Central memory CD4-positive, alpha-beta T cell (primary cell): ENCODE results near the gene IL17RE.
"Not testable (repeated sequence)": the region's sequence is repeated elsewhere in the genome, so short reads cannot be mapped to it uniquely, and the experiment has no call there.

ENCODE experiments used
- DNase-seq: peaks from one replicate; pipeline ENCODE4 v3.0.0; 2022

IL17RE gene

DNA sequence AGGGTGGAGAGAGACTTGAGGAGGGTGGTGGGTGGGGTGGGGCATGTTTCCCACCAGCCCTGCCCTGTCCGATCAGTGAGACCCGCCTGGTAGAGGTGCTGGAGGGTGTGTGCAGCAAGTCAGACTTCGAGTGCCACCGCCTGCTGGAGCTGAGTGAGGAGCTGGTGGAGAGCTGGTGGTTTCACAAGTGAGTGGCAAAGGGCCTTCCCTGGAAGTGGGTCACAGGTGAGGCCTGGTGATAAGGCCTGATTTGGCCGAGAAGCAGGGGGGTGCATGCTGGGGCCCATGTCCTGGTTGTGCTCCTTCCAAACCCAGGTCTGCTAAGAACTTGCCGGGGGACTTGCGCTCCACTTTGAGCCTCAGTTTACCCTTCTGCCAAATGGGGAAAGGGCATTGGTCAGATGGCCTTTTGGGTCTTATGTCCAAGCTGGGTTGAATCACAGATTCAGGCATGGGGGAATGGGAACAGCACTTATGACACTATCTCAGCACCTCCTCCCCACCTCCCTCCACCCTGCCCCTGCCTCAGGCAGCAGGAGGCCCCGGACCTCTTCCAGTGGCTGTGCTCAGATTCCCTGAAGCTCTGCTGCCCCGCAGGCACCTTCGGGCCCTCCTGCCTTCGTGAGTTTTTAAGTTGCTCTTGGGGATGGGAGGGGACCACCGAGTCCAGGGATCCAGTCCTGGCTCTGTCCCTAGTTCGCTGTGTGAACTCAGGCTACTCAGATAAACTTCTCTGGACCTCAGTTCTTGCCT lies 35.0 kb downstream of the IL17RE start:
- no peak for DNase-seq

DNA sequence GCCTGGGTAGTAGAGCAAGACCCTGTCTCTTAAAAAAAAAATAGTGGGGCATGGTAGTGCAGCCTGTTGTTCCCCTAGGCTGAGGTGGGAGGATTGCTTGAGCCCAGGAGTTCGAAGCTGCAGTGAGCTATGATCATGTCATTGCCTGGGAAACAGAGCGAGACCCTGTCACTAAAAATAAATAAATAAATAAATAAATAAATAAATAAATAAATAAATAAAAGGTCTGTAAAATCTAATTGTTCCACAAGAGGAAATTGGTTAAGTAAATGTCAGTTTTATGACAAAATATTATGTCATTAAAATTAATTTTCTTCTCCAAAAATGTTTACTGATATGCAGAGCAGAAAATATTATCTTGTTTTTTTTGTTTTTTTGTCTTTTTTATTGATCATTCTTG lies 36.3 kb downstream of the IL17RE start:
- DNase-seq: no peak

DNA sequence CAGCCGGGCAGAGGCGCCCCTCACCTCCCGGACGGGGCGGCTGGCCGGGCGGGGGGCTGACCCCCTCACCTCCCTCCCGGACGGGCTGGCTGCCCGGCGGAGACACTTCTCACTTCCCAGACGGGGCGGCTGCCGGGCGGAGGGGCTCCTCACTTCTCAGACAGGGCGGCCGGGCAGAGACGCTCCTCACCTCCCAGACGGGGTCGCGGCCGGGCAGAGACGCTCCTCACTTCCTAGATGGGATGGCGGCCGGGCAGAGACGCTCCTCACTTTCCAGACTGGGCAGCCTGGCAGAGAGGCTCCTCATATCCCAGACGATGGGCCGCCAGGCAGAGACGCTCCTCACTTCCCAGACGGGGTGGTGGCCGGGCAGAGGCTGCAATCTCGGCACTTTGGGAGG lies 37.3 kb downstream of the IL17RE start:
- not testable (repeated sequence) for DNase-seq

DNA sequence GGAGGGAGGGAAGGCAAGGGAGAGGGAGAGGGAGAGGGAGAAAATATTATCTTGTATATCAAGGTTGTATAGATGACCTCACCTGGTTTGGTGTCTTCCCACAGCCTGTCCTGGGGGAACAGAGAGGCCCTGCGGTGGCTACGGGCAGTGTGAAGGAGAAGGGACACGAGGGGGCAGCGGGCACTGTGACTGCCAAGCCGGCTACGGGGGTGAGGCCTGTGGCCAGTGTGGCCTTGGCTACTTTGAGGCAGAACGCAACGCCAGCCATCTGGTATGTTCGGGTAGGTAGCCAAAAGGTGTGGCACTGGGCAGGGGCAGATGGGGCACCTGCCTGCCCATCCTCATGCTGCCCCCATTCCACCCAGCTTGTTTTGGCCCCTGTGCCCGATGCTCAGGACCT lies 38.1 kb downstream of the IL17RE start:
- no peak for DNase-seq

DNA sequence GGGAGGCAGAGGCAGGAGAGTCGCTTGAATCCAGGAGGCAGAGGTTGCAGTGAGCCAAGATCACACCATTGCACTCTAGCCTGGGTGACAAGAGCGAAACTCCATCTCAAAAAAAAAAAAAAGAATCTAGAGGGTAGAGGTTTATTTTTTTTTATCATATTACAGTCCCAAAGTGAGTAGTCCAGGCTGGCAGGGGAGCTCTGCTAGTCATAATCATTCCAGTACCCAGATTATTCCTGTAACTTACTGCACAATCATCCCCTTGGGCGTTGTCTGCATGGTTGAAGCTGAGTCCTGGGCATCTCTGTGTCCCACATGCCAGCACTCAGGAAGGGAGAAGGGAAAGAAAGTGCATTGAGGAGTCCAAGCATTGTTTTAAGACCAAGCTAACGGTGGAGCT lies 39.5 kb downstream of the IL17RE start:
- DNase-seq: no peak

DNA sequence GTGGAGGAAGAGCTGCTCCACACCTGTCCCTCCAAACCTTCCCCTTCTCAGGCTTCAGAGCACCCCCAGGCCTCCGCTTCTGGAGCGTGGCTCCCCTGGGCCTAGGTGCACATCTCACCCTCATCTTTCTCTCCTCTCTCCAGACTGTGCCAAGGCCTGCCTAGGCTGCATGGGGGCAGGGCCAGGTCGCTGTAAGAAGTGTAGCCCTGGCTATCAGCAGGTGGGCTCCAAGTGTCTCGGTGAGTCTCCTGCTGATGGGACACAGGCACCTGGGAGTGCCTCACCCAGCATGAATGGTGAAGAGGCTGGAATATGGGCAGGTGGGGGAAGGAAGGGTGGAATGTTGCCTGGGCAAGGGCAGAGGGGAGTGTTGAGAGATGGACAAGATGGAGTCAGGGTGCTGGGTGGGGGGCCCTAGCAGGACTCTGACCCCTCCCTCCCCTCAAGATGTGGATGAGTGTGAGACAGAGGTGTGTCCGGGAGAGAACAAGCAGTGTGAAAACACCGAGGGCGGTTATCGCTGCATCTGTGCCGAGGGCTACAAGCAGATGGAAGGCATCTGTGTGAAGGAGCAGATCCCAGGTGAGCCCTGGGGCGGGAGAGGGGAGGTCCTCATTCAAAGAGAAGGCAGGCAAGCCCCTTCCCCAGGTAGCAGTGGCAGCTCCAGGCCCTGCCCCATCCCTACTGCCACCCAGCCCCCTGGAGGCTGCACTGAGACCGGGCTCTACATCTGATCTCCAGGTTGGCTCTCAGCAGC lies 40.5 kb downstream of the IL17RE start:
- DNase-seq: no peak

DNA sequence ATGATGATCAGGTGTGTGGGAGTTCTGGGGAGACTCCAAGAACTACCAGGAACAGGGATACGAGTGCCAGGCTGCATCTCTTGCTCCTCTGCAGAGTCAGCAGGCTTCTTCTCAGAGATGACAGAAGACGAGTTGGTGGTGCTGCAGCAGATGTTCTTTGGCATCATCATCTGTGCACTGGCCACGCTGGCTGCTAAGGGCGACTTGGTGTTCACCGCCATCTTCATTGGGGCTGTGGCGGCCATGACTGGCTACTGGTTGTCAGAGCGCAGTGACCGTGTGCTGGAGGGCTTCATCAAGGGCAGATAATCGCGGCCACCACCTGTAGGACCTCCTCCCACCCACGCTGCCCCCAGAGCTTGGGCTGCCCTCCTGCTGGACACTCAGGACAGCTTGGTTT lies 41.6 kb downstream of the IL17RE start:
- no peak for DNase-seq

DNA sequence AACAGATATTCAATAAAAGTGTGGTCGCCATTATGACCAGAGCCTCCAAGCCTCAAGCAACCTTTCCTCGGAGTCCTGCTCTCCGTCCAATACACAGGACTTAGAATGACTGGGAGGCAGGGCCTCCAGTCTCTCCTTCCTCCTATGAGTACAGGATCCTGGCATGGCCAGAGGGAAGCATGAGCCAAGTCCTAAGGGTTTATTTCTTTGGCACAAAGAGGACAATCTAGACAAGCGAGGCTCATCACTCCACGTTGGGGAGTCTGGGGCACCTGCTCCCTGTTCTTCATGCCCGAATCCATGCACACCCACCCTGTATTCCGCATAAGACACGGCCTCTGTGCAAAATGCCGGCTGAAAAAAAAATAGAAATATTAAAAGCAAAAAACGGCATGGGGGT lies 42.7 kb downstream of the IL17RE start:
- no peak for DNase-seq

DNA sequence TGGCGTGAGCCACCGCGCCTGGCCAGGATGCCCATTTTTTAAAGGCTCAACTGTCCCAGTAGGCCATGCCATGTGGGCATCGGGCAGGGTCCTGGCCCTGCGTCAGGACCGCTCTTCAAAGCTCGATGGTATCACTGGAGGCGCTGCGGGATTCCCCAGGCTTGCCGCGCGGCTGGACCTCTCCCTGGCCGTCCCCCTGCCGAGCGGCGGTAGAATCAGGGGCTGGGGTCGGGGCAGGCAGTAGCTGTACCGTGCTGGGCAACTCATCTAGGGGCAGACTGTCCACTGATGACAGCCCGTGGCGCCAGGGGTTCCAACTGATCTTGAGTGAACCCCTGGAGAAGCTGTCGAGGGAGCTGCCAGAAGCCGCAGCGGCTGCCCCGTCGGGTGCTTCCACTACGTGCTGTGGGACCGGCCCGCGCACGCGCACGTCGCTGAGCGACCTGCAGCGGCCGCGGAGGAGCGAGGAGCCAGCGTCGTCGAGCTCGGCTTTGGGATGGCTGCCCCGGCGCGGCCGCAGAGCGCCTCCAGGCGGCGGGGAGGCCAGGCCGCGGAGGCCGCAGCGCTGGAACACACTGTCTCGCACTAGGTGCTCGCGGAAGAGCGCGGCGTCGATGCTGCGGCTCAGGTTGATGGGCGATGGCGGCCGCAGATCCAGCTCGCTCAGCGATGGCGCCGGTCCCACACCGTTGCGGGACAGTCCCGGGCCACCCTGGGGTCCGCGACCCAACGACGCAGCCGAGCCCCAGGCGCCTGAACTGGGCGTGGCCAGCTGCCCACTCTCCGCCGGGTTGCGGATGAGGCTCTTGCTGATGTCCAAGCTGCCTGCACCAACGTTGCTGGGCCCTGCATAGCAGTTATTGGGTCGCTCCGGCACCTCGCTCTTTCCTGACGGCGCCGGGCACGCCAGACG lies 43.7 kb downstream of the IL17RE start:
- DNase-seq: peak; percentile 84

DNA sequence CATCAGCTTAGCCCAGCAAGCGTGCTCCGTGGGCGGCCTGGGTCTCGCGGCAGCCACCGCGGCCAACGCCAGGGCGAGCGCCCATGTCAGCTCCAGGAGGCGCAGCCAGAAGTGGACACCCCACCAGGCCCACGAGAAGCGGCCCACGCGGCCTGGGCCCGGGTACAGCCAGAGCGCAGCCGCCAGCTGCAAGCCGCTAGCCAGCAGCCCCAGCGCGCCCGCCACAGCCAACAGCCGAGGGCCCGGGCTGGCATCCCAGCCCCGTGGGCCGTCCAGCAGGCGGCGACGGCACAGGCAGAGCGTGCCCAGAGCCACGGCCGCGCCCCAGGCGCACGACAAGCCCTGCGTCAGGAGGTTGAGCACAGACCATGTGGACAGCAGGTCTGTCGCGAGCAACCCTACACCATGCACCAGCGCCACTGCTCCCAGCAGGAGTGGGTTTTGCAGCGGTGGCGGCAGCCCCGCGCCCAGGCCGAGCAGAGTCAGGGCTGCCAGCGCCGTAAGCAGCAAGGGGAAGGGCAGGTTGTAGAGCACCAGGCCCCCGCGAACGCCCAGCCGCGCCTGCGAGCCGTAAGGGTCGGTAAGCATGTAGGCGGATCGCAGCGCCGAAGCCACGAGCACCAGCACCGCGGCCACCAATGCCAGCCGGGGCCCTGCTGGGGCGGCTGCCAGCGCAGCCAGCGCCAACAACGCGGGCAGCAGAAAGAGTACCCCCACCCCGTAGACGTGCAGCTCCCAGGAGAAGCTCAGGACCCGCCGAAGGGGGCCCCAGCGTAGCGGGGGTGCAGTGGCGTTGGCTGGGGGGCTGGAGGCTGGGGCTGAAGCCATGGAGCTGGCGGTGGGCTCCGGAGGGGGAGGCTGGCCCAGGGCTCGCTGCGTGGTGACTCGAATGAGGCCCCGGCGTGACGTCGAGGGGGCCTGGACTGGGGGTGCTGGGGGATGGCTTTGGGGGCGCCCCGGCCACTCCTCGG lies 44.7 kb downstream of the IL17RE start:
- DNase-seq: no peak

DNA sequence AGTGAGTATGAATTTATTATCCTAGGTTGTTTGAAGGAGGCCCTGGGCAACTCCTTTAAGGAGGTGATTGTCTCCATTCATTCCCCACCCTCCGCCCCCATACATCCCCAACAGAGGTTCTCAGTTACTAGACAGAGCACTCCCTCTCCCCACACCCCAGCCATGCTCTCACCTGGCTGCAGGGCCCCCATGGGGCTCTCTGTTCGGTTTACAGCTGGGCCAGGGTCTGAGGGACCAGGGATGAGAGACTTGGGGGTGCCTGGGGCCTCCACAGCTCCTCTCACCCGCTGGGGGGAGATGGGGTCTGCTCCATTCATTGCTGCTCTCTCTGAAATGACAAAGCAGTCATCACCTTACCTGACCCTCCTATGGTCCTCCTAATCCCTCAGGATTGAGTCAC lies 45.9 kb downstream of the IL17RE start:
- no peak for DNase-seq

DNA sequence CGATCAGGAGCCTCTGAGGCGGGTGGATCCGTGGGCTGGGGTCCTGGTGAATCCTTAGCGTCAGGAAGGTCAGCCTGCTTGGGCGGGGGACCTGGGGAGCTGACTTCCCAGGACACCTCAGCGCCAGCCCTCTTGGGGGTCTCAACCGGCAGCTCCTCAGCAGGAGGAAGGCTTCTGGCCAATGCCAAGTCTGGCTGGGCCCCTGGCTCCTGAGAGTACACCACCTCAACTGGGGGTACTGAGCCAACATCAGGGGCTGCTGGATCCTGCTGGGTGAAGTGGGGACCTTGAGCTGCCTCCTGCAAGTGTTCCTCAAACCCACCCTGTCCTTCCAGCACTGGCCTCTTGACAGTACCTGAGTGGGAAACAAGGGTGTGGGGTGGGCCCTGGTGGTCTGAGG lies 46.5 kb downstream of the IL17RE start:
- no peak for DNase-seq

DNA sequence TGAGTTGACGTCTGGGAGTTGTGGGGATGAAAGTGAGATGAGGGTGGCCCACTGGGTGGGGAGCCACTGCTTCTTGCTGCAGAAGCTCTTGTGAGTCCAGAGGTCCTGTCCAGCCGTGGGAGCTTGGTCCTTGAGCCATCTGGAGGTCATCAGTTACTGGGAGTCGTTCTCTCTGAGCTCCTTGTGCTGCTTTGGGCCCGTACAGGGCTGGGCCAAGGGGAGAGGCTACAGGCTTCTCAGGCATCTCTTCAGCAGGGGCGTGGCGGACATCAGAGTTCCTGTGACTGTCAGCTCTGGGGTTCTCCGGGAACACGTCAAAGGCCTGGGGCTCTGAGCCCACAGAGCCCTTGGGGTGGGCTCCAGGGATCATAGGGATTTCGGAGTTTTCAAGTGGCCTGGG lies 47.0 kb downstream of the IL17RE start:
- DNase-seq: no peak

DNA sequence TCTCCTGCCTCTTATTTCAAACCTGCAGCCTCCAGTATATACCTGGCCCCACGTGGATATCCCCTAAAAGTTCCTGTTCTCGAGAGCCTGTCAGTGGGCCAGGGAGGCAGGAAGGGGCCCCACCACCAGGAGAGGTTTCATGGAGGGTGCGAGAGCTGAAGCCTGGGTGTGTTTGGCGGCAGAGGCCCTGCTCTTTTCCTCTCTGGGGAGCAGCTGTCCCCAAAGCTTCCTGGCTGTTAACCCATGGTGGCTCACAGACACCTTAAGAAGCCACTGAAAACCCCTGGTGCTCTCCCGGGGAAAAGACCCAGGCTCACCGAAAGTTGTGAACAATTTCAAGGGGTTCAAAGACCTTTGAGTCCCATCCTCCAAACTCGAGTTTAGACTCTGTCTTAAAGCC lies 48.5 kb downstream of the IL17RE start:
- no peak for DNase-seq

DNA sequence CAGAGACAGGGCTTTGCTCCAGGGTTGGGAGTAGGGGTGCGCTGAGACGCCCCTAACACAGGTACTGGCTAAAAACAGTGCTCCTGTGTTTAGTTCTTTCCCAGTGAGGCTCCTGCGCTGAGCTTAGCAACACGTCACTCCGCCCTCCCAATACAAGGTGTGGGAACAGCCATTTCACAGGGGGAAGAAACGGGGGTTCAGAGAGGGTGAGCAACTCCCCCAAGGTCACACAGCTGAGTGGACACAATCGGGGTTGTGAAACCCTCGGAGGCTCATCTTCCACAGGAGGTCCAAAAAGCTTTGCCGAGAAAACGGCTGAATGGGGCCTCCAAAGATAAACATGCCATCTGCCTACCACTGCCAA lies 48.9 kb downstream of the IL17RE start:
- DNase-seq: no peak

DNA sequence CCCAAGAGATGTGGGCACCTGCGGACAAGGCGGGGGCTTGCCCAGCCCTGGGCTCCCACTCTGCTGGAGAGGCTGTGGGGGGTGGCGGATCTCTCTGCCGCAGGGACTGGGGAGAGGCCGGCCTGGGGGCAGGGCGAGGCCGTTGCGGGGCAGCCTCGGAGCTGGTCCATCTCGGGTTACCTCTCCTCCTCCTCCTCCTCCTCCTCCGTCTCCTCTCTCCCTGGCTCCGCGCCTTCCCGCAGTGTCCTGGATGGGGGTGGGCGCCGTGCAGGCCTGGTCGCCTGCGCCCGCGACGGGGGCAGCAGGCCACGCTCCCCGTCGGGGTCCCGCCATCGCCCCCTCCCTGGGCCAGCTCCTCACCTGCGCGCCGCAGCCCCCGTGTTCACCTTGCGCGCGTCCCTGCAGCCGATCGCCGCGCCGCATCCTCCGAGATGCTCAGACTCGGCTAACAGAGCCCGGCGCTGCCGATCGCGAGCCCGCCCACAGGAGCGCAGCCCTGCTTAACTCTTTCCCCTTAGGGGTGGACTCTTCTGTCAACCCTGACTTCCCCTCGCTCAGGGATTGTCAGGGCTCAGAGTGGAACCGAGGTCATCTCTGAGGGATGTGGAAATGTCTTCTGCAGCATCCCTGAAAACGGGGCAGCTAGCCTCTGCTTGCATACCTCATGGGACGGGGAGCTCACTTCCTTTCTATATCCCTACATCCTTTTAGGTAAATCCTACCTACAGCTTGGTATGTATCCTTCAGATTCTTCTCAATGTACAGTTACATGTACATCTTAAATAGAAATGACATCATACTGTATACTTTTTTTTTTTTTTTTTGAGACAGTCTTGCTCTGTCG lies 49.5 kb downstream of the IL17RE start, which contains the start of gene PRRT3:
Gene PRRT3, minus strand, starts transcription at position 447 of the 844 bp plus-strand sequence. CDS start 2,293 bp downstream, outside the sequence.
- DNase-seq: peak; percentile 46

DNA sequence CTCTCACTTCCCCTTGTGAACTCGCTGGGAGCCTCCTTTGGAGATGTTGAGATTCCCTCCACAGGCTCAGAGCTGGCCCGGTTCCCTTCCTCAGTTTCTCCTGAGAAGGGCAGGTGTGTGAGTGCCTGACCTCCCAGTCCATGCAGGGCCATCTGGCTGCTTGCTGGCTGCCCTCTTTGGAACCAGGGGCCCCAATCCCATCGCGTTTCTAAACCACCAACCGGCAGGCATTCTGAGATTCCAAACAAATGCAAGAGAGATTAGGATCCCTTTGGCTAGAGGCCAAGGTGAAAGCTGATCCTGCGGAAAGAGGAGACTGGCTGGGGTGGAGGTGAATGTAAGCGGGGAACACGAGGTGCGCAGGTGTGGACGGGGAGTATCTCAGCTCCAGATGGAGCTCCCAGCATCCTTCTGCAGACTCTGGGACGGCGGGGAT lies 52.4 kb downstream of the IL17RE start:
- DNase-seq: no peak

DNA sequence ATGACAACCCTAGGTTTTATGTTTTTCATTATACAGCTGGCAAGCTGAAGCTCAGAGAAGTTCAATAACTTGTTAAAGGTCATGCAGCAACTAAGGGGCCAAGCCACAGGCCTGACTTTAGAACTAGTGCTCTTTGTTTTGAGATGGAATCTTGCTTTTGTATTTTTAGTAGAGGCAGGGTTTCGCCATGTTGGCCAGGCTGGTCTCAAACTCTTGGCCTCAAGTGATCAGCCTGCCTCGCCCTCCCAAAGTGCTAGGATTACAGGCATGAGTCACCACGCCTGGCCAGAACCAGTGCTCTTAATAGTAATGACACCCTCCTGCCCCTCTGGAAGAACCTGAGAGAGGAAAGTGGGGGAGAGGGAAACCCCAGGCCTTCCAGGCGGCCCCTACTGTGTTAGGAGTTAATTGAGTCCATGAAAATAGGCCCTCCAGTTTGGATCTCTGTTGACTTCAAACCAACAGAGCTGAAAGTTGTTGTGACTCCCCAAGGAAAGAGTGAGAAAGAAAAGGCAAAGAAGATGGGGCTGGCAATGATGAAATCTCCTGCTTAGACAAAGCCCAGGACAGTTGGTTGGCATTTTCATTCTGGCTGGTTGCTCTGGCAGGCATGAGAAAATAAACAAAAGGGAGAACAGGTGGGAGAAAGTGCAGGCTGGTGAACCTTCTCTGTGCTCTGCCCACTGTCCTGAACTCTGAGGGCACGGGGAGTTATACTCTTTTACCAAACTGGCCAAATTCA lies 53.1 kb downstream of the IL17RE start:
- DNase-seq: no peak

DNA sequence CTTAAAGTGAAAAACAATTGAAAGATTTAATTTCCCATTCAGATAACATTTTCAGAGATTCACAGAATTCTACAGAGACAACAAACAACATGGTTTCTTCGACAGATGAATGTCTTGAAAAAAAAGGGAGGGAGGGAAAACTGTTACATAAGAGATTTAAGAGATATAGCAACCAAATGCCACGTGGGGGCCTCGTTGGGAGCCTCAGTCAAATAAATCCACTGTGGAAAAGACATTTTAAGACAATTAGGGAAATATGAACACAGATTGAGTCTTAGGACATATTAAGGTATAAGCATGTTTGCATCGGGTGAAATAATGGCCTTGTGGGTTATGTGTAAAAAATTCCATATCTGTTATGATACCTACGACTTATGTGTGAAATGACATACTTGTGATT lies 54.6 kb downstream of the IL17RE start:
- DNase-seq: no peak

DNA sequence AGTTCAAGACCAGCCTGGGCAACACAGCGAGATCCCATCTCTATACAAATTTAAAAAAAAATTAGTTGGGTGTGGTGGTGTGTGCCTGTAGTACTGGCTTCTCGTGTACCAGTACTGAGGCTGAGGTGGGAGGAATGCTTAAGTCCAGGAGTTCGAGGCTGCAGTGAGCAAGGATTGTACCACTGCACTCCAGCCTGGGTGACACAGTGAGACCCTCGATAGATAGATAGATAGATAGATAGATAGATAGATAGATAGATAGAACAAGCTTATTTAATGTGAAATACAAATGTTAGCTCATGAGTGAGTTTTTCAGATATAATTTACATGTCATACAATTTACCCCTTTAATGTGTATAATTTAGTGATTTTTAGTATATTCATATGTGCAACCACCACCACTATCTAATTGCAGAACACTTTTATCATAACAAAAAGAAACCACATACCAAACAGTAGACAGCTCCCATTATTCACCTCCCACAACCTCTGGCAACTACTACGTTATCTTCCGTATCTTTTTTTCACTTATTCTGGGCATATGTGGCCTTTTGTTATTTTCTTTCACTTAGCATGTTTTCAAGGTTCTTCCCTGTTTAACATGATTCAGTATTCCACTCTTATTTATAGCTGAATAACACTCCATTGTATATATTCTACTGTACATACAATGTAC lies 62.7 kb downstream of the IL17RE start:
- no peak for DNase-seq
